Fibroblast of skin of right biceps (primary cell): Measurements from ENCODE around the gene ZFYVE21.
"Not testable (repeated sequence)": the region's sequence is repeated elsewhere in the genome, so short reads cannot be mapped to it uniquely, and the experiment has no call there.

ENCODE experiments used
- DNase-seq: peaks from one replicate; pipeline ENCODE4 v3.0.0-alpha.2; 2013

ZFYVE21 gene

DNA sequence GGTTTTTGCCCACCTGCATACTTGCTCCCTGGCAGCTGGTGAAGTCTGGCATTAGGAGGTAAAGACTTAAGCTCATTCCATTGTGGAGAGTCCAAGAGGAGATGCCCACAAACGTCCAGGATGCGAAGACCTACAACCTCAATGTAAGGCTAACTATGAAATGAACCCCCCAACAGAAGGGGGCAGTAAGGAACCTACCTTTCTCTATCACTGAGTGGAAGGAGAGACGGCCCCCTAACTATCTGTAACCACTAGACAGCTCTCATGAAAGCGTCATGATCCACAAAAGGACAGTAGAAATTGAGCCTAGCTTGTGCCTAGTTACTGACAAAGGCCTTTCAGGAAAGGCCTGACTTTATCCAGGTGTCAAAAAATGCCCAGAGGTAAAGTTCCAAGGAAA is 55.3 kb downstream of the ZFYVE21 start:
- DNase-seq: no peak

- no peak for DNase-seq
Observed at GRCh38 chr14:103772078-103772712, 56.6 kb downstream of the ZFYVE21 start.

GRCh38 chr14:103773521-103773920 is 57.9 kb downstream of the ZFYVE21 start:
- DNase-seq: no peak

DNA sequence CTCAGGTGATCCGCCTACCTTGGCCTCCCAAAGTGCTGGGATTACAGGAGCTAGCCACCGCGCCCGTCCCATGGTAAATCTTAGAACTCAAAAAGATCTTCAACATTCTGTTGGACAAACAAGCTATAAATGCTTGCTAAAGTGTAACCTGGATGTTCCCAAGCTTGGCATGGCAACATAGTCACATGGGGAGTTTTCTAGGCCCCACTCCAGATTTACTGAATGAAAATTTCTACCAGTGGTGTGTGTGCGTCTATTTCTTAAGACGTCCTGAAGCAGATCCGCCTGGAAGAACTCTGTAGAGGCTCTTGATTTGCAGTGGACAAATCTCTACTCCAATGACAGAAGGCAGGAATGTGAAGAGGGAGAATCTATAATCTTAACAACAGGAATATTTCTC is 59.9 kb downstream of the ZFYVE21 start:
- no peak for DNase-seq

DNA sequence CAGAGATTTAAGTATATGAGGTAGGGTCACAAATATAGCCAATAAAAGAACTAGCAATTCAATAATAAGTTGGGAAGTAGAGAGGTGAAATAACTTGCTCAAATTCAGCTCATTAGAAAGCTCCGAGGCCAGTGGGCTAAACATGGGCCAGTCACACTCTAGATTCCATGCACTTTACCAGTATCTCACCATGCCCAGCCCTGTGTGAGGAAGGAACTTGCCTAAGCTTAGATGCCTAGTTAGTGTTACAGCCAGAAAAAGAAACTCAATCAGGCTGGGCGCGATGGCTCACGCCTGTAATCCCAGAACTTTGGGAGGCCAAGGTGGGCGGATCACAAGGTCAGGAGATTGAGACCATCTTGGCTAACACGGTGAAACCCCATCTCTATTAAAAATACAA is 60.7 kb downstream of the ZFYVE21 start:
- DNase-seq: not testable (repeated sequence)

- DNase-seq: no peak
Observed at GRCh38 chr14:103782376-103782775, 66.8 kb downstream of the ZFYVE21 start.
